UCSD-AML1 (cell line): ENCODE measurements around the gene MYH16.
"Not testable (repeated sequence)": the region's sequence is repeated elsewhere in the genome, so short reads cannot be mapped to it uniquely, and the experiment has no call there.

Experiments
- DNase-seq: peaks from one replicate; lab custom pipeline; 2025; ENCODE audit not compliant: unreplicated experiment; lab: John Stamatoyannopoulos, UW

Gene MYH16

DNA sequence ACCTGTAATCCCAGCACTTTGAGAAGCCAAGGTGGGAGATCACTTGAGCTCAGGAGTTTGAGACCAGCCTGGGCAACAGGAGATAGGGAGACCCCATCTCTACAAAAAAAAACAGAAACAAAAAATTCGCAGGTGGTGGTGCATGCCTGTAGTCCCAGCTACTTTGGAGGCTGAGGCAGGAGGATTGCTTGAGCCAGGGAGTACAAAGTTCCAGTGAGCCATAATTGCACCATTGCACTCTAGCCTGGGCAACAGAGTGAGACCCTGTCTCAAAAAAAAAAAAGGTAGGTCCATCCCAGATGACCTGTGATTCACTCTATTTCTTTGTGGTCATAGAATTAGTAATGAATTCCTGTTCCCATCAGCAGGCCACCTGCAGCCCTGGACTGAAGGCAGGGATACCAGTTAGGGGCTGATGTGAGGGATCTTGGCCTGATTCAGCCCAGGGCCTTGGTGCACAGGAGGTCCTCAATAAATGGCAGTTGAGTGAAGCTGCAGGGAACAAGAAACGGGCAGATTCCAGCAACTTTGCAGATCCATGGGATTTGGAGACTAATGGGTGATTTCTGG is at the start of gene MYH16:
TSS of gene MYH16 (plus strand) at position 364 of the 570 bp plus-strand sequence.
- DNase-seq: no peak

- not testable (repeated sequence) for DNase-seq
Measured at GRCh38 chr7:99224263-99224898, 48.3 kb upstream of the MYH16 start.

DNA sequence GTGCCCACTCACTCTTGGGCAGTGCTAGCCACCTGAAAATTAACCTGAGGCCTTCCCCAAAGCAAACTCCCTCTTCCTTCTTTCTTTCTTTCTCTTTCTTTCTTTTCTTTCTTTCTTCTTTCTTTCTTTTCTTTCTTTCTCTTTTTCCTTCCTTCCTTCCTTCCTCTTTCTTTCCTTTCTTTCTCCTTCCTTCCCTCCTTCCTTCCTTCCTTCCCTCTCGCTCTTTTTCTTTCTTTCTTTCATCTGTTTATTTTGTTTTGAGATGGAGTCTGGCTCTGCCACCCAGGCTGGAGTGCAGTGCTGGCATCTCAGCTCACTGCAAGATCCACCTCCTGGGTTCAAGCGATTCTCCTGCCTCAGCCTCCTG is 47.8 kb upstream of the MYH16 start:
- DNase-seq: no peak

DNA sequence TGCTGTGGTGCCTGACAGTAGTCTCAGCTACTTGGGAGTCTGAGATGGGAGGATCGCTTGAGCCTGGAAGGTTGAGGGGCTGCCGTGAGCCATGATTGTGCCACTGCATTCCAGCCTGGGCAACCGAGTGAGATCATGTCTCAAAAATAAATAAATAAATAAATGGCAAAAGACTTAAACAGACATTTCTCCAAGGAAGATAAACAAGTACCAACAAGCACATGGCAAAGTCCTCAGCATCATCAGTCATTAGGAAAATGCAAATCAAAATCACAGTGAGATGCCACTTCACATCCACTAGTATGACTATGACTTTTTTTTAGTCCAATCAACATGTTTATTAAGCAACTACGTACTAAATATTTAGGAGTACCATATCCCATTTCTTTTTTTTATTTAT is 43.4 kb upstream of the MYH16 start:
- no peak for DNase-seq

- DNase-seq: no peak
Measured at GRCh38 chr7:99232082-99232770, 40.4 kb upstream of the MYH16 start.

DNA sequence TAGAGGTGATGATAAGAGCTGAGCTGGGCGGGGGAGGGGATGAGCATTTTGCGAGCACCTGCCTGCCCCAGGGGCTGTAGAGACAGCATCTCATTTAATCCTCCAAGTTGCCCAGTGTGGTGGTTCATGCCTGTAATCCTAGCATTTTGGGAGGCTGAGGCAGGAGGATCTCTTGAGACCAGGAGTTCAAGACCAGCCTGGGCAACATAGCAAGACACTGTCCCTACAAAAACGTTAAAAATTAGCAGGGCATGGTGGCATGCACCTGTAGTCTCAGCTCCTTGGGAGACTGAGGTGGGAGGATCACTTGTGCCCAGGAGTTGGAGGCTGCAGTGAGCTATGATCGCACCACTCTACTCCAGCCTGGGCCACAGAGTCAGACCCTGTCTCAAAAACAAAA is 39.7 kb upstream of the MYH16 start:
- not testable (repeated sequence) for DNase-seq

- DNase-seq: no peak
Measured at GRCh38 chr7:99234185-99234584, 38.5 kb upstream of the MYH16 start.

- no peak for DNase-seq
Measured at GRCh38 chr7:99235925-99236324, 36.7 kb upstream of the MYH16 start.

DNA sequence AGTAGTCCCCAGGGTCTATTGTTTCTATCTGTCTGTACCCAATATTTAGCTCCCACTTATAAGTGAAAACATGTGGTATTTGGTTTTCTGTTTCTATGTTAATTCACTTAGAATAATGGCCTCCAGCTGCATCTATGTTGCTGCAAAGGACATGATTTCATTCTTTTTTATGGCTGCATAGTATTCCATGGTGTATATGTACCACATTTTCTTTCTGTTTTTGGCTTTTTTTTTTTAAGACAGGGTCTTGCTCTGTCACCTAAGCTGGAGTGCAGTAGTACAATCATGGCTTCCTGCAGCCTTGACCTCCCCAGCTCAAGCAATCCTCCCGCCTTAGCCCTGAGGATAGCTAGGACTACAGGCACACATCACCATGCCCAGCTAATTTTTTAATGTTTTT is 34.8 kb upstream of the MYH16 start:
- not testable (repeated sequence) for DNase-seq

GRCh38 chr7:99238558-99239341 is 33.9 kb upstream of the MYH16 start:
- DNase-seq: no peak

GRCh38 chr7:99242682-99243081 is 30.0 kb upstream of the MYH16 start:
- no peak for DNase-seq

DNA sequence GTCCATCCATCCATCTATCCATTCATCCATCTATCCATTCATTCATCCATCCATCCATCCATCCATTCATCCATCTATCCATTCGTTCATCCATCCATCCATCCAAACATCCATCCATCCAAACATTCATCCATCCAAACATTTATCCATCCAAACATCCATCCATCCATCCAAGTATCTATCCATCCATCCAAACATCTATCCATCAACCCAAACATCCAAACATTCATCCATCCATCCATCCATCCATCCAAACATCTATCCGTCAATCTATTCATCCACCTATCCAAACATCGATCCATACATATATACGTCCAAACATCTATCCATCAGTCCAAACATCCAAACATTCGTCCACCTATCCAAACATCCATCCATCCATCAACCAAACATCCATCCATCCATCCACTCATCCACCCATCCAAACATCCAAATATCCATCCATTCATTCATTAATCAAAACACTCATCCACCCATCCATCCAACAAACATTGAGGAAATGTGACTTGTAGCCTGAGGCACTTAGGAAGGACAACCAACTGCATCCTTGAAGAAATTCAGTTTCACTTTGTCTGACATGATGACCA is 28.8 kb upstream of the MYH16 start:
- DNase-seq: no peak

GRCh38 chr7:99244939-99245338 is 27.7 kb upstream of the MYH16 start:
- no peak for DNase-seq

DNA sequence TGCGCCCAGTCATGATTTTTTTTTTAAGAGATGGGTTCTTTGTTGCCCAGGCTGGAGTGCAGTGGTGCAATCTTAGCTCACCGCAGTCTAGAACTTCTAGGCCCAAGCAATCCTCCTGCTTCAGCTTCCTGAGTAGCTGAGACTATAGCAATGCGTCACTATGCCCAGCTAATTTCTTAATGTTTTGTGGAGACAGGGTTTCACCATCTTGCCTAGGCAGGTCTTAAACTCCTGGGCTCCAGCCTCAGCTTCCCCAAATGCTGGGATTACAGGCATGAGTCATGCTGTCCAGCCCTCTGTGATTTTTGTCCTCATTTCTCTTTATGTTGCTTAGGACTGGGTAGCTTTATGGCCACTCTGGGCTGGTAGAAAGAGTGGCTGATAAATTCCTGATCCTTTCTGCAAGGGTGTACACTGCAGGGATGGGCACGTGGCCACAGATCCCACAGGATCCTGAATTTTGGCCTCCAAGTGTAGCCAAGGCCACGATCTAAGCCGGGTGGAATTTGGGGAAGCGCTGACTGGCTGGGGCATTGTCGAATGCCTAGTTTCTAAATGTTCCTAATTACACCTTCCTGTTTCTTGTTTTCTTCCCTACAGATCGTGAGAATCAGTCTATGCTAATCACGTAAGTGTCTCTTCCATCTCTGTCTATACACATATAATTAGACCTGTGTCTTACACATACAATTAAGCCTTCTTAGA is 24.1 kb upstream of the MYH16 start:
- no peak for DNase-seq

DNA sequence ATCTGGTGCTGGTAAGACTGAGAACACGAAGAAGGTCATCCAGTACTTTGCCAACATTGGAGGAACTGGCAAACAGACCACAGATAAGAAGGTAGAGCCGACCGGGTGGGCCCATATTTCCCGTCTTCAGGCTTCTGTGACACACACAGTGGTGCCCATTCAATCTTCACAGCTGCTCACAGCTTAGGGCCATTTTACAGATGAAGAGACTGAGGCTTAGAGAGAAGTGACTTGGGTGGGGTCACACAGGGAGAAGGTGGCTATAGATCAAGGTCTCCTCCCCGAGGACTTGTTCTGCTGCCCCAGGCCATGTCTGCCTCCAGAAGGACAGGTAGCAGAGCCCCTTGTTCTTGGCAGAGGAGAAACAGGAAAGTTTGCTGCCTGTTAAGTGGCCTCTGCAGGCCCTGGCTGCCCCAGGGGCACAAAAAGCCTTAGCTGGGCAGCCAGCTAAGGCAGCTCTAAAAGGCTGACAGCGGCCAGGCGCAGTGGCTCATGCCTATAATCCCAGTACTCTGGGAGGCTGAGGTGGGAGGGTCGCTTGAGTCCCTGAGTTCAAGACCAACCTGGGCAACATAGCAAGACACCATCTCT is 22.6 kb upstream of the MYH16 start:
- no peak for DNase-seq

- DNase-seq: no peak
Measured at GRCh38 chr7:99252166-99252895, 20.3 kb upstream of the MYH16 start.

DNA sequence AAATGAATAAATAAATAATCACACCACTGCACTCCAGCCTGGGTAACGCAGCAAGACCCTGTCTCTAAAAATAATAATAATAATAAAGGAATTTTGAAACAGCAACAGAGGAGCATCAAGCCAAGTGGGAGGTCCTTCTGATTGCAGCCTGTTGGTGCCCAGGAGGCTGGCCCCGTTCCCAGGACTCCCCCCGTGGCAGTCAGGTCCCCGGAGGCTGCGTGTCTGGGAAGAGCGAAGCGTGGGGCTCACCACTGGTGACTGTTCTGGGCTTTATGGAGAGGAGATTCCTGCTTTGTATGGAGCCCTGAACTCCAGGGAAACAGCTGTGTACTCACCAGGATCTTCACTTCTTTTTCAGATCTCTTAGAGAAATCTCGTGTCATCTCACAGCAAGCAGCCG is 19.3 kb upstream of the MYH16 start:
- DNase-seq: no peak

DNA sequence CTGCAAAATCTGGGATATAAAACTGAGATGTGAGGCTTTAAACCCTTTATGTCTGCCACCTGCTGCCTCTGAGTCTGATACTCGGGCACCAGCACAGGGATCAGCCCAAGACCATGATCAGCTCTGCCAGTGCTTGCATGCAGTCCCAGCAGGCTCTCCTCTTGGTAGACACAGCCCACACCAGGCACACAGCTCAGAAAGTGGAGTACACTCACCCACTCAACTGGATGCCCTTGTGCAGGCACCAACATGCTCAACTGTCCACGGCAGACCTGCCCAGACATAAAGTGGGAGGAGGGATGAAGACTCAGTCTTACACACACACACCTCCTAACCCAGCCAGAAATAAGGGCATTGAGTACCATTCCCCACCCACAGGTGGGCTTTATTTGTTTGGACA is 18.2 kb upstream of the MYH16 start:
- no peak for DNase-seq

GRCh38 chr7:99255463-99255862 is 17.2 kb upstream of the MYH16 start:
- no peak for DNase-seq

GRCh38 chr7:99257065-99257464 is 15.6 kb upstream of the MYH16 start:
- no peak for DNase-seq
